GM18867 (cell line): ENCODE data around the gene GRAMD2A.

ENCODE experiments used
- ATAC-seq: cut with Tn5 transposase; IDR thresholded peaks from one replicate; pipeline ENCODE4 v1.9.1; 2021; ENCODE audit warnings: mild to moderate bottlenecking, moderate library complexity; ENCODE audit not compliant: unreplicated experiment

Gene GRAMD2A

DNA sequence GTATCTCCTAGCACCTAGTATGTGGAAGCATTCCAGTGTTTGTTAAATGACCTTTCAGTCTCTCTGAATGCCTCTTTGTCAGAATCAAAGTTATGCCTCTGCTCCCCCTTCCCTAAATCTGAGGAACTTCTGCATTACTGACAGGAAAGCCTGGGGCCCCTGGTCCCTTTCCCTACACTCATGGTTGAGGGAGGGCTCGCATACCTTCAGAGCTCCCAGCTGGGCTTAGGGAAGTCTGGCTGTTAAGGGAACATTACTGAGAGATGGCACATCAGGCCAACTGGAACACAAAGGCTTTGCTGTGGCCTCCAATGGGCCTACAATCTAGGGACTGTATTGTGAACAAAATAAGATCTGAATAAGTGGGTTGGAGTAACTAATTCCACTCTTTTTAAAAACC, 23.1 kb upstream of the GRAMD2A start:
- ATAC-seq: no peak

DNA sequence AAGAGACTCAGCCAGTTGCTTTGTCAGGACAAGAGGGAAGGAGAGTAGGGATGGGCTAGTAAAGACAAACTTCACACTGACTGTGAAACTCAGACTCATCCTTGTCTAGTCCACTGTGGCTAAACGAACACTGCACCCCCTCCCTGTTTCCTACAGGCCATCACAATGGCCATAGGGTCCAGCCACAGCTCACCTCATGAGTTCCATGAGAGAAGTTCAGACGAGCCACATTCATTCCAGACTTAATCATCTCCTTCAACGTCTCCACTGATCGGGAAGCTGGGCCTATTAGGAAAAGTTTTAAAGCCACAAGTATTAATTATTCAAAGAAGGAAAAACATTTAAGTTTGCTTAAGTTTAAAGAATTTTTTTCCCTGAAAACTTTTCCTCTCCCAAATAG, 19.6 kb upstream of the GRAMD2A start:
- ATAC-seq: no peak

GRCh38 chr15:72216079-72216478, 18.5 kb upstream of the GRAMD2A start:
- no peak for ATAC-seq

DNA sequence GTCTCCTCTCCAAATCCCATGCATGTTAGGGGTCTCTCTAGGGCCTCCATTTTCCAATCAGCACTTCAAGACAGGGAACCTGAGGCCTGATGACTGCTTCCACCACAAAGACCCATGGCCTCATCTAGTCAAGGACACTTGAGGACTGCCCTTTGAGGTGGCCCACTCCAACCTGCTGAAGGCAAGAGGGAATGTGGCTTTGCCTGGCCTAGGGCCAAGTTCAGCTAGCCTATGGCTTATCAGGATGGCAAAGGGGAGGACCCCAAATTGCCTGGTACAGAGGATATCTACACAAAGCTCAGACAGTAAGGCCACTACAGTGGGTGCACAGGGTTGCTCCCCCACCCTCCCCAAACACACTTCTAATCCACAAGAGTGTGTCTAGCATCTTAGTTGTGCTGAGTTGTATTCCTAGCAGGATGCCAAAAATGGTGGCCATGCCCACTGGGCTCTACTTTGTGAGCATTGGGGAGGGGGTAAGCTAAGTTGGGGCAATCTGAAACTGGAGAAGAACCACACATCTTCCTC, 10.0 kb upstream of the GRAMD2A start:
- ATAC-seq: no peak

GRCh38 chr15:72206677-72207000, 9.1 kb upstream of the GRAMD2A start:
- ATAC-seq: no peak

DNA sequence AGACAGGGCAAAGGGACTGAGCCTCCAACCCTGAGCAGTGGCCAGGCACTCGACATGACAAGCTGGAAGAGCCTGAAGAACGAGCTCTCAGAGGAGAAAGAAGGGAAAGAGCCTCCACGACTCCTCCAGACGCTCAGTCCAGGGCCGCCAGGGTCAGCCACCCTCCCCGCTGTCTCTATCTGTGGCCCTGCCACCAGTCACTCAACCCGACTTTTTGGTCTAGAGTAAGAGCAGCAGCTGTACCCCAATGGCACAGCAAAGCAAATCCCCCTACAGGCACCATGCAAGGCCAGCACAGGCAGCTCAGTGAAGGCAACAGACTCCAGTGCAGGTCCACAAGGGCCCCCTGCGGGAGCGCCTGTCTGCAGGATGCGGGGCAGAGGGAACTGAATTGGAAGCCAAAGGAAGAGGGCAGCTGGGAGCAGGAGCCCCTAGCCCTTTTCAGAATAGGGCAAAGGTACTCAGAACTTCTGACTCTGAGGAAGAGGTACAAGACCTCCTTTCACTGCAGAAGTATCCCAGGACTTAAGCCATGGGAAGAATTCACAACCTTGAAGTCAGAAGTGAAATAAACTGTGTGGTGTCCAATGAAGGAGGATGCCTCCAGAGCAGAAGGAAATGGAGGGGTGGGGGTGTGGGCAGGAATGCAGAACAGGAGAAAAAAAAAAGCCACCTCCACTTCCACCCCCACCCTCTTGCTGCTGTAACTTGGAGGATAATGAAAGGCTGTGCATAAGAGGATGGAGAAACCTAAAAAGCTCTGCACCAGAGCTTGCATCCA, 8.5 kb upstream of the GRAMD2A start:
- ATAC-seq: no peak

DNA sequence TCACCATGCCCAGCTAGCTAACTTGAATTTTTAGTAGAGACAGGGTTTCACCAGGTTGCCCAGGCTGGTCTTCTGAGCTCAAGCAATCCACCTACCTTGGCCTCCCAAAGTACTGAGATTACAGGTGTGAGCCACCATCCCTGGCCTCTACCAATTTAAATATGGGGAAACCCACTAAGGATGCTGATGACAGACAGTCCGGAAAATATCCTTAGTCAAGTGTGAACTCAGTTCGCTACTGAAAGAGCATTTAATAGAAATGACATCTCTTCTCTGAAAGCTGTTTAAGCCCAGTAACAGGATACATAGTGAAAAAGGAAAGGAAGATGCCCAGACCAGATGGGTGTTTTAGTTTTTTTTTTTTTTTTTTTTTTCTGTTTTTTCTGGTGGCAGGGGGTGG, 7.7 kb upstream of the GRAMD2A start:
- ATAC-seq: no peak

DNA sequence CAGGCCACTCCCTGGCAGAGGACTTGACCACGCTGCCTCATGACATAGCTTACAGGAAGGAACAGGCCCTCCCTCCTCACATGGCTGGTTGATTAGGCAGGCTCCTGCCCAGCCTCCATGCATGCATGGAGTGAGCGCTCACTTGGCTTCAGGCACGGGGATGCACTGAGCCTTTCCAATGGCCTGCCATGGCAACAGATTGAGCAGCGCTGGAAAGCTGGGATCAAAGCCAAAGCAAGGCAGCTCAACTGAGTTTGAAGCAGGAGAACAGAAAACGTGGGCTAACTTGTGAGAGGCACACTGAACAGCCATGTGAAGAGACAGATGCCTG, 5.9 kb upstream of the GRAMD2A start:
- no peak for ATAC-seq

GRCh38 chr15:72202801-72203506, 5.4 kb upstream of the GRAMD2A start:
- no peak for ATAC-seq

DNA sequence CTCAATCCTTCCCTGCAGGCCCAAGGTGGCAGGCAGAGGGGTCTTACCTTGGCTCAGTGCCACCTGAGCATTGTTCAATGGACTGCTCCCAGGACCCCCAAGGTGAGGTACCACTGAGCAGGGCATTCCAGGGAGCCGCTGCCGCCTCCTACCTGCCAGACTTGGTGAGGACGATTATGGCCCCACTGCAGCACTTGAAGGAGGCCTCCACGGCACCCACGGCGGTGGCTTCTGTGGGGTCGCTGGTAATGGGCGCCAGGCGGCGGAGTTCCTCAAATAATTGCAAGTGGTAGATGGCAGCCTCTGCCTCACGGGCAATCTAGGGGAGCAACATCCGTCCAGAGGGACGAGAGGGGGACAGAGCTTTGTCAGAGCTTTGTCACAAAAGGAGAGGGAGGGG, 4.7 kb upstream of the GRAMD2A start:
- ATAC-seq: no peak

- ATAC-seq: no peak
Measured at GRCh38 chr15:72201391-72201921, 3.9 kb upstream of the GRAMD2A start.

GRCh38 chr15:72200395-72201237, 3.0 kb upstream of the GRAMD2A start:
- no peak for ATAC-seq

GRCh38 chr15:72199721-72200212, 2.2 kb upstream of the GRAMD2A start:
- ATAC-seq: peak; percentile 32

GRCh38 chr15:72199205-72199515, 1.6 kb upstream of the GRAMD2A start:
- no peak for ATAC-seq

DNA sequence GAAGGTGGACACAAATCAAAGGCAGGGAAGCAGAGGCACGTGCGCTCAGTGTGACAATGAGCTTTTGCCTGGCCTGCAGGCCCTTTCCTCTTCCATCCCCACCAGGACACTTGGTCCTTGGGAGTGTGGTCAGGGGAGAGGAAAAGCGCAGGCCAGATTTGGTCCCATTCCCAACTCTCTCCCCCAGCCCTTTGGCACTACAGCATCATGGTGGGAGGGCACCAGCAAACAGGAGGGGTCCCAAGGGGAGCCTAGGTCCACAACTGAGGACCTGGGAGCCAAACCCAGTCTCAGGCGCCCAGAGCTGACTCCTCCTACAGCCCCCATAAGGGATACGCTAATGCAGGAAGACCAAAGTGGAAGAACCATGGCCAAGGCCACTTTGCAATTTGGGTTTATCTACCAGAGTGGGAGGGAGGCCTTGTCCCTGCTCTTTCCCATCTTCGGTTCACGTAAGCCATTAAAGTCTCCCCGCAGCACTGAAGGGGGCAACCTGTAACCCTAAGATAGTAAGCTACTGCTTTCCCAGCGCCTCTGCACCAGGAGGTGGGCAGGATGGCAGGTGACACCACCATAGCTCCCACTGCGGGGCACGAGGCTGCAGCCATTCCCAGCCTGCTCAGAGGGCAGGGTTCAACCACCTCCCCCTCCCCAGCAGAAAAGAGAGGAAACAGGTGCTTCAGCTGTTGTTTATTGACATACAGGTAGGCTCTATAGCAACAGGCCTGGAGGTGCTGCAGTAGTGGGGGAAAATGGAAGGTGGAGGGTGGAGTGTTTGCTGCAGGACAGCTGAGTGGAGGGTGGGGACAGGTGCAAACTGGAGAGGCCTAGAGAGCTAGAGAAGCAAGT, 993 bp upstream of the GRAMD2A start:
- ATAC-seq: no peak

- ATAC-seq: no peak
Measured at GRCh38 chr15:72197041-72197459, 537 bp downstream of the GRAMD2A start.

GRCh38 chr15:72196409-72197040, 1.1 kb downstream of the GRAMD2A start:
- no peak for ATAC-seq

GRCh38 chr15:72195101-72195511, 2.5 kb downstream of the GRAMD2A start:
- ATAC-seq: no peak

DNA sequence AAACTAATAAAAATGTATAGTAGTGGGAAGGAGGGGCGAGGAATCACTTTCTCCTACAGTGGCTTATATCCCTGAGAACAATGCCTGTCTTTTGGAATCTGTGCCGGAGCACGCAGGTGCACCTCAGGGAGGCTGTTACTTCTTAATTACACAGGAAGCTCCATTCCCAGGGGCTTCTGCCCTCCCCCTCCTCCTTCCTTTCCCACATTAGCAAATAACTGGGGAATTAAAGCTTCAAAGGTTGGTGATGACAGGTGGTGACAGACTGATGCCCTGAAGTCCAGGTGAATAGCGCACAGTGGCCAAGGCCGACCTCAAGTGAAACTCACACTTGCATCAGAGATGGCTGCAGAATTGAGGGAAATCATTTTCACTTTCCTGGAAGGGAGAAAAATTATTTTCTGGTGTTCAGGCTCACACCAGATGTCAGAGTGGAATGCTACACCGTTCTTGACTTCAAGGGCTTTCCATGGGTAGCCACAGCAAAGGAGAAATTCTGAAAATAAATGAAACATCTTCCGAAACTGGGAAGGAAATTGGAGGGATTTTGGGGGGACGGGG, 3.7 kb downstream of the GRAMD2A start:
- no peak for ATAC-seq

GRCh38 chr15:72192416-72192815, 5.2 kb downstream of the GRAMD2A start:
- ATAC-seq: no peak
